Heart left ventricle (tissue), 16 donors: ENCODE data around the gene CELF4. TPM values are rescaled to one million over a fixed set of nuclear protein-coding genes. Genes with fewer than 3 reads are reported as not detected.

Experiments
- ATAC-seq, 4 donors: fragments of 200-7000 bp; cut with Tn5 transposase; one replicate each; pipeline ENCODE4 v1.9.1; 2020 to 2022; ENCODE audit warnings: moderate library complexity in 4 of 4, mild to moderate bottlenecking in 3 of 4, moderate number of reproducible peaks in 1 of 4
- DNase-seq, 5 donors: peaks; one replicate each; pipeline ENCODE4 v3.0.0-alpha.2; 2020
- H3K27ac ChIP-seq, 12 donors: fragments of 200-600 bp; sonication (generic) in 4 of 12; one replicate each; pipeline versions ENCODE4 v1.5.0 to v1.8.0; 2016 to 2022; ENCODE audit warnings: mild to moderate bottlenecking in 2 of 12
- H3K27me3 ChIP-seq, 9 donors: fragments of 200-600 bp; sonication (generic) in 2 of 9; one replicate each; pipeline versions ENCODE4 v1.5.1 to v1.8.0; 2016 to 2022; ENCODE audit warnings: mild to moderate bottlenecking in 3 of 9
- H3K36me3 ChIP-seq, 9 donors: fragments of 200-600 bp; sonication (generic) in 2 of 9; one replicate each; pipeline versions ENCODE4 v1.5.0 to v1.8.0; 2018 to 2022; ENCODE audit warnings: mild to moderate bottlenecking in 2 of 9
- H3K4me1 ChIP-seq, 12 donors: fragments of 200-600 bp; sonication (generic) in 4 of 12; one replicate each; pipeline versions ENCODE4 v1.5.0 to v1.8.0; 2016 to 2022; ENCODE audit warnings: mild to moderate bottlenecking in 3 of 12
- H3K4me3 ChIP-seq, 12 donors: fragments of 200-600 bp; sonication (generic) in 4 of 12; one replicate each; pipeline versions ENCODE4 v1.5.0 to v1.8.0; 2017 to 2022; ENCODE audit warnings: mild to moderate bottlenecking in 9 of 12, moderate library complexity in 4 of 12
- H3K9me3 ChIP-seq, 12 donors: fragments of 200-600 bp; sonication (generic) in 4 of 12; one replicate each; pipeline versions ENCODE4 v1.5.0 to v1.8.0; 2016 to 2022; ENCODE audit warnings: mild to moderate bottlenecking in 1 of 12
- CTCF ChIP-seq, 12 donors: fragments of 200-600 bp; sonication (generic) in 4 of 12; IDR thresholded peaks; one replicate each; pipeline versions ENCODE4 v1.5.0 to v1.8.0; 2018 to 2022; ENCODE audit warnings: antibody characterized with exemption in 12 of 12, mild to moderate bottlenecking in 5 of 12
- POLR2A ChIP-seq, 2 donors: fragments of 450-650 bp; IDR thresholded peaks; one replicate each; pipeline ENCODE4 v1.6.1; 2017; ENCODE audit warnings: antibody characterized with exemption in 2 of 2, mild to moderate bottlenecking in 2 of 2, moderate library complexity in 2 of 2
- WGBS, 4 donors: extraction: QIAGEN DNeasy Blood & Tissue Kit in 2 of 4; methylation state at CpG; one replicate each; pipeline versions ENCODE4 v1.1.5 to v1.1.7; 2013 to 2018; 5-methylcytosine and 5-hydroxymethylcytosine counted together
- intact Hi-C, 10 donors: fragments of 100-400 bp; cut with DNase I; formaldehyde crosslinking; loops; one replicate each; pipeline versions ENCODE4 v1.11.1 to v1.14.2; 2022
- polyA plus RNA-seq, 2 donors: library from polyadenylated mRNA; stranded (reverse); fragments of 200-250 nt; gene quantifications; one replicate each; pipeline ENCODE4 v1.2.3, GENCODE V29; 2013
- total RNA-seq, 9 donors: library from RNA; depleted of rRNA in 2 of 9; stranded (reverse); fragments of >200 nt in 2 of 9; fragmentation: NEBNext Ultra II Directional in 3 of 9; extraction: Animal tissue kit (Norgen Biotek cat#: 25700) in 3 of 9; gene quantifications; one replicate each; pipeline versions ENCODE4 v1.1.0 to v1.2.4, GENCODE V29; 2016 to 2023
- donor health status: ischemic (EF 13 %, LVEDD 7.1; RV severe dilation, severe dysfunction).
- donor health status: healthy with polysubstance abuse.
- donor health status: DM: no; HTN: yes; CAD: no.
- donor health status: DM: no; HTN: no; CAD: no.
- donor health status: ischemic (EF 25% LVEDD 6.9; RV normal size, moderate dysfunction).
- donor health status: ischemic (EF 25% LVEDD 5.7; RV mildly dilated, moderate dysfunction).
- donor health status: healthy.
- donor health status: DM: yes; HTN: yes; CAD: no.
- donor health status: ischemic (EF 35%, LVEDD 5.7; RV mildly dilated, moderate dysfunction).
- donor health status: nonischemic (EF 11% LVEDD 7.7; RV severe dilation, severe dysfunction).
- donor health status: DM: yes; HTN: yes; CAD: no.
- donor health status: PGD.
- donor health status: ischemic (EF 29% LVEDD 5.4; RV normal size, mild dysfunction).
- donor health status: nonischemic (EF 23%, LVEDD 6.1; RV moderate dilation, normal function).

CELF4 gene
- total and polyA plus RNA-seq, 11 donors: 0.11 to 0.67 (median 0.40) TPM; not detected in 3

GRCh38 chr18:37578182-37578678 lies 12.6 kb upstream of the CELF4 start:
- ATAC-seq (no peak), DNase-seq (no peak)
- no peak for TF ChIP-seq POLR2A (IDR thresholded peaks at IDR 0.05)
- TF ChIP-seq CTCF (IDR thresholded peaks at IDR 0.05): no peak
- Histone ChIP-seq H3K27me3 (peaks cover 0 to 16% (median 0%) of the 10 kb centered on the region in 9 donors), H3K4me1 (peaks cover 0 to 30% (median 6%) of the 10 kb centered on the region in 12 donors), H3K4me3 (no peak overlapping the region), H3K27ac (peak overlapping the region in 2 of 12 donors; percentile 49 to 50), H3K36me3 (no peaks in the 10 kb centered on the region), H3K9me3 (no peaks in the 10 kb centered on the region)
- WGBS, 4 donors: 26 to 35% (median 30%) methylated on average over 6 of the region's 6 CpGs
- intact Hi-C loops: no loop called here

GRCh38 chr18:37577051-37577611 lies 11.5 kb upstream of the CELF4 start:
- DNase-seq: peak in 4 of 5 donors; percentile 54 to 72 (median 62)
- Histone ChIP-seq H3K9me3 (no peaks in the 10 kb centered on the region), H3K27ac (peak overlapping the region in 7 of 12 donors; percentile 8 to 62 (median 43)), H3K4me3 (no peak overlapping the region), H3K36me3 (no peaks in the 10 kb centered on the region), H3K27me3 (peaks cover 0 to 20% (median 0%) of the 10 kb centered on the region in 9 donors), H3K4me1 (peaks cover 0 to 30% (median 6%) of the 10 kb centered on the region in 12 donors)
- 38 to 48% (median 44%) methylated on average over 6 to 7 of the region's 7 CpGs for WGBS, 4 donors
- intact Hi-C loops: no loop called here
- ATAC-seq: peak; percentile 89 to 93 (median 92)
- TF ChIP-seq CTCF (IDR thresholded peaks at IDR 0.05) (no peak), POLR2A (IDR thresholded peaks at IDR 0.05) (no peak)

GRCh38 chr18:37575646-37576045 lies 10.0 kb upstream of the CELF4 start:
- H3K27me3 ChIP-seq: peaks cover 0 to 33% (median 3%) of the 10 kb centered on the region in 9 donors

More at GRCh38 chr18:37575646-37576045, 10.0 kb upstream of the CELF4 start:
- DNase-seq (no peak), ATAC-seq (no peak)
- H3K4me1 ChIP-seq: peaks cover 0 to 30% (median 6%) of the 10 kb centered on the region in 12 donors
- 67 to 79% (median 74%) methylated on average over 10 of the region's 10 CpGs for WGBS, 4 donors
- no peak overlapping the region for H3K4me3 ChIP-seq
- H3K27ac ChIP-seq: no peak overlapping the region
- TF ChIP-seq POLR2A (IDR thresholded peaks at IDR 0.05) (no peak), CTCF (IDR thresholded peaks at IDR 0.05) (no peak)
- intact Hi-C loops: no loop called here
- H3K36me3 ChIP-seq: no peaks in the 10 kb centered on the region
- no peaks in the 10 kb centered on the region for H3K9me3 ChIP-seq
